ENCODE data around the gene TMEM163. TPM values are rescaled to one million over a fixed set of nuclear protein-coding genes. Genes with fewer than 3 reads are reported as not detected.

Gene TMEM163
- total RNA-seq, 1 experiment from 2014 or later, result 2.5 TPM

DNA sequence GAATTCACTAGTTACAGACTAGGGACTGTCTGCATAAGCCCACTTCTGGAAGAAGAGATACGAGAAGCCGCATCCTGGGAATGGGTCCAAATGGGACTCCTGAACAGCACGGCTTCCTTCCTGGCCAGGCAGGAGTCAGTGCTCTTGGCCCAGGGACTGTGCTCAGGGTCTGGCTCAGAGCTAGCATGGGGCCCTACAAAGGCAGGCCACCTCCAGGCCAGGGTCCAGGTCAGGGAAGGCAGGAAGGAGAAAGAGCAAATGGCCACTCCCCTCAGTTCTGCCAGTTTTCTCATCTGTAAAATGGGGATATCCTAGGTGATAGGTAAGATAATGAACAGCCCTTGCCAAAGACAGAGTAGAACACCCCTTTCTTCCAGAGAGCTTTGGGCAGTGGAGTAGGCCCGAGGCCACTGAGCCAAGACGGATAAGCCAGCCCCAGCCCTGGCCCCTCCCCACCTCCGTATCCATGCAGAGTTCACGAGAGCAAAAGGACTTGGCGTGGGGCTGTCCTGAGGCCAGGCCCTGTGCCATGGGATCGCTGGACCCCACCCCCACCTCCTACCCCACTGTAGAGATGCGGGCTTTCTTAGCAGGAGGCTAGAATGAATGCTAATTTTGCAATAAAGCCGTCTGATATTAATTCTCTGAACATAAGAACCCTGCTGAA lies 274.9 kb downstream of the TMEM163 start:
- no peaks in the 10 kb centered on the region for H3K27me3 Mint-ChIP-seq (ENCODE audit: unreplicated experiment)
- no peak for DNase-seq
- intact Hi-C loops (cut with micrococcal nuclease; ENCODE audit: unreplicated experiment), result no loop called here
- CTCF ChIA-PET, result interaction anchor here (0.6 kb wide), 1 partner anchor 24 kb away, joined by 3 read pairs; no protein-coding TSS in a partner anchor
- no TSS peak for BruUV-seq (replicated peaks)
- H3K36me3 Mint-ChIP-seq (ENCODE audit: insufficient read depth, unreplicated experiment), result peaks cover 11% of the 10 kb centered on the region
- no peaks in the 10 kb centered on the region for H3K9me3 Mint-ChIP-seq (ENCODE audit: low read depth, unreplicated experiment)
- no peaks in the 10 kb centered on the region for H3K4me1 Mint-ChIP-seq (ENCODE audit: low read depth, unreplicated experiment)
- TF ChIP-seq, protein P1, sequence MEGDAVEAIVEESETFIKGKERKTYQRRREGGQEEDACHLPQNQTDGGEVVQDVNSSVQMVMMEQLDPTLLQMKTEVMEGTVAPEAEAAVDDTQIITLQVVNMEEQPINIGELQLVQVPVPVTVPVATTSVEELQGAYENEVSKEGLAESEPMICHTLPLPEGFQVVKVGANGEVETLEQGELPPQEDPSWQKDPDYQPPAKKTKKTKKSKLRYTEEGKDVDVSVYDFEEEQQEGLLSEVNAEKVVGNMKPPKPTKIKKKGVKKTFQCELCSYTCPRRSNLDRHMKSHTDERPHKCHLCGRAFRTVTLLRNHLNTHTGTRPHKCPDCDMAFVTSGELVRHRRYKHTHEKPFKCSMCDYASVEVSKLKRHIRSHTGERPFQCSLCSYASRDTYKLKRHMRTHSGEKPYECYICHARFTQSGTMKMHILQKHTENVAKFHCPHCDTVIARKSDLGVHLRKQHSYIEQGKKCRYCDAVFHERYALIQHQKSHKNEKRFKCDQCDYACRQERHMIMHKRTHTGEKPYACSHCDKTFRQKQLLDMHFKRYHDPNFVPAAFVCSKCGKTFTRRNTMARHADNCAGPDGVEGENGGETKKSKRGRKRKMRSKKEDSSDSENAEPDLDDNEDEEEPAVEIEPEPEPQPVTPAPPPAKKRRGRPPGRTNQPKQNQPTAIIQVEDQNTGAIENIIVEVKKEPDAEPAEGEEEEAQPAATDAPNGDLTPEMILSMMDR (IDR thresholded peaks at IDR 0.05; ENCODE audit: unreplicated experiment), result no peak
- no peak overlapping the region for H3K4me3 Mint-ChIP-seq (ENCODE audit: low read depth, unreplicated experiment)
- no peak overlapping the region for H3K27ac Mint-ChIP-seq (ENCODE audit: unreplicated experiment)

DNA sequence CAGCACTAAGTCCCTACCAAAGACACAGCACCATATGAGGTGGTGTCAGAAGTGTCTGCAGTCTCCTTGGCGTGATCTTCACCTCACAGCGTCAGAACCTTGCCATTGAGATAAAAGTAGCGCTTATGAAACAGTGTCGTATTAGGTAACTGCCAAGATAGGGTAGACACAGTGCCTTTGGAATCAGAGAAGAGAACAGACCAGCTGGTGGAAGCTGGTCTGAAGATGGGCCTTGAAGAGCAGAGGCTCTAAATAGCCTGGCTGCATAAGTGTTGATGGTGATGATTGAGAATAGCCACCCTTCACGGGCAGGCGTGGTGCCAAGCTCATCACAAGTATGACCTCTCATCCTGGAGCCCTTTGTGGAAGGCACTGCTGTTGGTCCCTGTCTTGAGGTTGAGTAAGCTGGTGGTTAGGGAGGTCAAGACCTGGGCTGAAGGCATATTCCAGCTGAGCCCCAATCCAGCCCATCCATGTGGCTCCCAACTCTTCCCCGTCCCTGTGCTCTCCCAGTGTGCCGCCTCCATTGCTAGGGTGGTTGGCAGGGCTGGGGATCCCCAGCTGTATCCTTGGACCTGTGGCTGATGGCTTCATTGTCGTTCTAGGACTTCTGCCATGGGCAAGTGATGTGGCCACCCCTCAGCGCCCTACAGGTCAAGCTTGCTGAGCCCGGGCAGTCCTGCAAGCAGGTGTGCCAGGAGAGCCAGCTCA lies 277.5 kb downstream of the TMEM163 start:
- H3K27ac Mint-ChIP-seq (ENCODE audit: unreplicated experiment), result peak overlapping the region; percentile 46
- no TSS peak for BruUV-seq (replicated peaks)
- no peak for DNase-seq
- H3K36me3 Mint-ChIP-seq (ENCODE audit: insufficient read depth, unreplicated experiment), result peaks cover 26% of the 10 kb centered on the region
- no peak overlapping the region for H3K4me3 Mint-ChIP-seq (ENCODE audit: low read depth, unreplicated experiment)
- intact Hi-C loops (cut with micrococcal nuclease; ENCODE audit: unreplicated experiment), result no loop called here
- H3K9me3 Mint-ChIP-seq (ENCODE audit: low read depth, unreplicated experiment), result no peaks in the 10 kb centered on the region
- TF ChIP-seq, protein P1 (IDR thresholded peaks at IDR 0.05; ENCODE audit: unreplicated experiment), result no peak
- CTCF ChIA-PET, result interaction anchor here (0.7 to 1.5 kb wide), 2 partner anchors 10 to 91 kb away, joined by 4 to 5 read pairs; no protein-coding TSS in a partner anchor
- no peaks in the 10 kb centered on the region for H3K4me1 Mint-ChIP-seq (ENCODE audit: low read depth, unreplicated experiment)
- H3K27me3 Mint-ChIP-seq (ENCODE audit: unreplicated experiment), result no peaks in the 10 kb centered on the region

DNA sequence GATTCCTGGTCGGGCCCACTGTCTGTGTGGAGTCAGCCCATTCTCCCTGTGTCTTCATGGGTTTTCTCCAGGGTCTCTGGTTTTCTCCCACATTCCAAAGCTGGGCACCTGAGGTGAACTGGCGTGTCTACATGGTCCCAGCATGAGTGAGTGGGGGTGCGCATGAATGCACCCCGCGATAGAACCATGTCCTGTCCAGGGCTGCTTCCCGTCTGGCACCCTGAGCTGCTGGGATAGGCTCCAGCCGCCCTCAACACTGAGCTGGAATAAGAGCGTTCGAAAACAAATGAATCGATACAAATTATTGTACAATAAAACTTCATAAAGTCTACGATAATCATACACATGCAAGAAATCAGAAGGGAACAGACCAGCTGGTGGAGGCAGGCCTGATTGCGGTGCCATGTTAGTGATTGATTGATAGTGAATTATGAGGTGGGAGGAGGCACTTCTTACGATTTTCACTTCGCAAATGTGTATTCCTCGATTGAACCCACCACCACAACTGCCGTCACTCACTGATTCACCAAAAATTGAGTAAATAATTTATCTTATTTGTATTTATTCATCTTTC lies 278.4 kb downstream of the TMEM163 start:
- H3K27ac Mint-ChIP-seq (ENCODE audit: unreplicated experiment), result no peak overlapping the region
- intact Hi-C loops (cut with micrococcal nuclease; ENCODE audit: unreplicated experiment), result no loop called here
- H3K36me3 Mint-ChIP-seq (ENCODE audit: insufficient read depth, unreplicated experiment), result peaks cover 26% of the 10 kb centered on the region
- H3K27me3 Mint-ChIP-seq (ENCODE audit: unreplicated experiment), result no peaks in the 10 kb centered on the region
- no TSS peak for BruUV-seq (replicated peaks)
- no peak for DNase-seq
- TF ChIP-seq, protein P1 (IDR thresholded peaks at IDR 0.05; ENCODE audit: unreplicated experiment), result no peak
- H3K9me3 Mint-ChIP-seq (ENCODE audit: low read depth, unreplicated experiment), result no peaks in the 10 kb centered on the region
- CTCF ChIA-PET, result interaction anchor here (1.5 kb wide), 1 partner anchor 10 kb away, joined by 4 read pairs; no protein-coding TSS in a partner anchor
- H3K4me1 Mint-ChIP-seq (ENCODE audit: low read depth, unreplicated experiment), result peaks cover 3% of the 10 kb centered on the region
- H3K4me3 Mint-ChIP-seq (ENCODE audit: low read depth, unreplicated experiment), result no peak overlapping the region

DNA sequence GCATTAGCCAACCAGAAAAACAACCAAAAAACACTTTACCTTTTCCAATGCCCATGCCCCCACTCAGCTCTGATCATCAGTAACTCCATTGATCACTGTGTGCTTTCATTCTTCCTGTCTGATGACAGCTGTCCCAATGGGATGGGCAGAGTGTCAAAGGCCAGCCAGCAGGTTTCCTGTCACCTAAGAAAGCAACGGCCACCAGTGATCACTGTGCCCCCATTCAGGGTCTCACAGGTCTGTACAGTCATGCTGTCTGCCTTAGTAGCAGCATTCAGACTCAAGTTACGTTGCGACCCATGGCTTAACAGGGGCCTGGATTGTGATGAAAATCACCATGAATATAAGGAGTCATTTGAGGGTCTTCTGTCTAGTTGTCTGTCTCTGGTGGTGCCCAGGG lies 280.4 kb downstream of the TMEM163 start:
- no peak overlapping the region for H3K4me3 Mint-ChIP-seq (ENCODE audit: low read depth, unreplicated experiment)
- TF ChIP-seq, protein P1 (IDR thresholded peaks at IDR 0.05; ENCODE audit: unreplicated experiment), result no peak
- CTCF ChIA-PET, result no interaction called here
- peaks cover 24% of the 10 kb centered on the region for H3K4me1 Mint-ChIP-seq (ENCODE audit: low read depth, unreplicated experiment)
- no peak for DNase-seq
- H3K36me3 Mint-ChIP-seq (ENCODE audit: insufficient read depth, unreplicated experiment), result peaks cover 29% of the 10 kb centered on the region
- H3K27ac Mint-ChIP-seq (ENCODE audit: unreplicated experiment), result no peak overlapping the region
- H3K27me3 Mint-ChIP-seq (ENCODE audit: unreplicated experiment), result no peaks in the 10 kb centered on the region
- BruUV-seq (replicated peaks), result no TSS peak
- no peaks in the 10 kb centered on the region for H3K9me3 Mint-ChIP-seq (ENCODE audit: low read depth, unreplicated experiment)
- intact Hi-C loops (cut with micrococcal nuclease; ENCODE audit: unreplicated experiment), result no loop called here

Data from Calu3 (cell line).